Neural cell (in vitro differentiated cells): ENCODE data around the gene UBE2I. TPM values are rescaled to one million over a fixed set of nuclear protein-coding genes. Genes with fewer than 3 reads are reported as not detected.

Experiments used
- H2AFZ ChIP-seq: fragments of 200-600, 300-800 bp; sonication (generic), shearing (Covaris generic); 2 replicates; pipeline ENCODE4 v1.6.0; 2014; ENCODE audit warnings: low read depth, mild to moderate bottlenecking, antibody characterized with exemption, low read length, moderate library complexity
- H3F3A ChIP-seq: fragments of 200-600 bp; shearing (Covaris generic); 2 replicates; pipeline ENCODE4 v1.6.1; 2016; ENCODE audit warnings: mild to moderate bottlenecking, moderate library complexity, mixed read lengths, antibody characterized with exemption, low read length; ENCODE audit not compliant: insufficient read depth, poor library complexity, severe bottlenecking
- H3K27ac ChIP-seq: fragments of 200-600, 300-800 bp; sonication (generic), shearing (Covaris generic); 2 replicates; pipeline ENCODE4 v1.5.1; 2014; ENCODE audit warnings: mild to moderate bottlenecking, low read length, moderate library complexity
- H3K27me3 ChIP-seq: fragments of 300-800, 200-600 bp; sonication (generic), shearing (Covaris generic); 2 replicates; pipeline ENCODE4 v1.6.0; 2014; ENCODE audit warnings: mild to moderate bottlenecking, low read depth, low read length, moderate library complexity; ENCODE audit not compliant: insufficient read depth
- H3K36me3 ChIP-seq: fragments of 300-800, 200-600 bp; sonication (generic), shearing (Covaris generic); 2 replicates; pipeline ENCODE4 v1.5.1; 2014; ENCODE audit warnings: mild to moderate bottlenecking, antibody characterized with exemption, low read length, moderate library complexity; ENCODE audit not compliant: insufficient read depth
- H3K4me2 ChIP-seq: fragments of 300-800, 200-600 bp; sonication (generic), shearing (Covaris generic); 2 replicates; pipeline ENCODE4 v1.6.0; 2014; ENCODE audit warnings: mild to moderate bottlenecking, low read length
- H3K4me3 ChIP-seq: fragments of 300-800, 200-600 bp; sonication (generic), shearing (Covaris generic); 2 replicates; pipeline ENCODE4 v1.5.1; 2014; ENCODE audit warnings: mild to moderate bottlenecking, low read length, moderate library complexity
- H3K79me2 ChIP-seq: fragments of 200-600 bp; shearing (Covaris generic); replicated peaks from 2 replicates; pipeline ENCODE4 v1.6.0; 2014; ENCODE audit warnings: mild to moderate bottlenecking, low read length, moderate library complexity; ENCODE audit not compliant: insufficient read depth
- H3K9ac ChIP-seq: fragments of 300-800, 200-600 bp; sonication (generic), shearing (Covaris generic); 2 replicates; pipeline ENCODE4 v1.6.1; 2016; ENCODE audit warnings: mild to moderate bottlenecking, low read length, mixed read lengths
- H3K9me2 ChIP-seq: fragments of 200-600 bp; shearing (Covaris generic); 2 replicates; pipeline ENCODE4 v1.6.1; 2016; ENCODE audit warnings: mild to moderate bottlenecking, low read length, mixed read lengths; ENCODE audit not compliant: insufficient read depth
- H3K9me3 ChIP-seq: fragments of 200-600, 300-800 bp; sonication (generic), shearing (Covaris generic); 2 replicates; pipeline ENCODE4 v1.6.1; 2016; ENCODE audit warnings: mild to moderate bottlenecking, mixed run types, low read length, moderate library complexity, mixed read lengths
- H4K20me1 ChIP-seq: fragments of 200-600 bp; shearing (Covaris generic); 2 replicates; pipeline ENCODE4 v1.6.1; 2016; ENCODE audit warnings: mild to moderate bottlenecking, mixed run types; ENCODE audit not compliant: insufficient read depth
- CTCF ChIP-seq: fragments of 450-650 bp; IDR thresholded peaks from 2 replicates; pipeline ENCODE4 v1.5.1; 2014; ENCODE audit warnings: antibody characterized with exemption, mild to moderate bottlenecking, moderate library complexity; ENCODE audit not compliant: poor library complexity, severe bottlenecking
- EP300 ChIP-seq: fragments of 450-650 bp; conservative IDR thresholded peaks from 2 replicates; pipeline ENCODE4 v1.6.1; 2014; ENCODE audit warnings: antibody characterized with exemption, mild to moderate bottlenecking, moderate library complexity; ENCODE audit not compliant: poor library complexity, severe bottlenecking
- EZH2 ChIP-seq: fragments of 200-600, 300-800 bp; shearing (Covaris generic), sonication (generic); IDR thresholded peaks from 2 replicates; pipeline ENCODE4 v1.6.1; 2014; ENCODE audit warnings: antibody characterized with exemption, low read length, borderline replicate concordance, mild to moderate bottlenecking; ENCODE audit not compliant: insufficient read depth, poor library complexity, severe bottlenecking
- MXI1 ChIP-seq: fragments of 450-650 bp; conservative IDR thresholded peaks from 2 replicates; pipeline ENCODE4 v1.6.1; 2014; ENCODE audit warnings: antibody characterized with exemption, mild to moderate bottlenecking; ENCODE audit not compliant: poor library complexity, severe bottlenecking
- POLR2AphosphoS5 ChIP-seq: IDR thresholded peaks from 2 replicates; pipeline ENCODE4 v1.6.1; 2012
- RAD21 ChIP-seq: fragments of 450-650 bp; conservative IDR thresholded peaks from 2 replicates; pipeline ENCODE4 v1.6.1; 2014; ENCODE audit warnings: antibody characterized with exemption, mild to moderate bottlenecking, moderate library complexity
- SMC3 ChIP-seq: fragments of 450-650 bp; conservative IDR thresholded peaks from 2 replicates; pipeline ENCODE4 v1.6.1; 2014; ENCODE audit warnings: antibody characterized with exemption, mild to moderate bottlenecking, moderate library complexity; ENCODE audit not compliant: poor library complexity
- TAF1 ChIP-seq: IDR thresholded peaks from 2 replicates; pipeline ENCODE4 v1.6.1; 2012; ENCODE audit warnings: low read depth
- polyA plus RNA-seq: library from polyadenylated mRNA; depleted of rRNA; stranded (reverse); fragments of >200 nt; gene quantifications from 2 replicates; pipeline ENCODE4 v1.2.3, GENCODE V29; 2014
- TF ChIP-seq, protein P1 (sequence below): IDR thresholded peaks from 2 replicates; pipeline ENCODE4 v1.6.1; 2012; ENCODE audit warnings: borderline replicate concordance

UBE2I gene
- polyA plus RNA-seq, 1 donor from 2014 or later, result 111 TPM

GRCh38 chr16:1344499-1344898, 35.1 kb downstream of the UBE2I start:
- H3K36me3 ChIP-seq, result no peaks in the 10 kb centered on the region

DNA sequence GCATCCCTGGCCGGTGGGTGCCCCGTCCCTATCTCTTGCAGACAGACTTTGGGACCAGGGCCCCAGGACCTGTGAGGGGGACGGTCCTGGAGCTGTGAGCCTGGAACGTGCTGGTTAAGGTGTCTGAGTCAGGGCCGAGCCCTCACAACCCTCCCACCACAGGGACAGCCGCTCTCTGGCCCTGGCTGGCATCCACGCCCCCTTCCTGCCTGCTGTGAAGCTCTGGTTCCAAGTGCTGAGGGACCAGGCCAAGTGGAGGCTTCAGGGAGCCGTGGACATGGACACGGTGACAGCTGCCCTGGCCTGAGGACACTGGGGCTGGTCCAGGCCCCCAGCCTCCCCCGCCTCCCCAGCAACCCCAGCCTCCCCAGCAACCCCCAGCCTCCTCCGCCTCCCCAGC, 35.7 kb downstream of the UBE2I start:
- Histone ChIP-seq H2AFZ (no peak overlapping the region), H3K79me2 (no peaks in the 10 kb centered on the region), H3K4me3 (no peak overlapping the region), H3K27ac (no peak overlapping the region), H3K9me3 (no peaks in the 10 kb centered on the region), H3F3A (no peaks in the 10 kb centered on the region), H4K20me1 (no peaks in the 10 kb centered on the region), H3K36me3 (no peaks in the 10 kb centered on the region), H3K27me3 (no peaks in the 10 kb centered on the region), H3K9me2 (no peaks in the 10 kb centered on the region), H3K9ac (no peak overlapping the region), H3K4me2 (no peak overlapping the region)
- TF ChIP-seq POLR2AphosphoS5, result no peak
- no peak for TF ChIP-seq EP300
- TF ChIP-seq, protein P1, sequence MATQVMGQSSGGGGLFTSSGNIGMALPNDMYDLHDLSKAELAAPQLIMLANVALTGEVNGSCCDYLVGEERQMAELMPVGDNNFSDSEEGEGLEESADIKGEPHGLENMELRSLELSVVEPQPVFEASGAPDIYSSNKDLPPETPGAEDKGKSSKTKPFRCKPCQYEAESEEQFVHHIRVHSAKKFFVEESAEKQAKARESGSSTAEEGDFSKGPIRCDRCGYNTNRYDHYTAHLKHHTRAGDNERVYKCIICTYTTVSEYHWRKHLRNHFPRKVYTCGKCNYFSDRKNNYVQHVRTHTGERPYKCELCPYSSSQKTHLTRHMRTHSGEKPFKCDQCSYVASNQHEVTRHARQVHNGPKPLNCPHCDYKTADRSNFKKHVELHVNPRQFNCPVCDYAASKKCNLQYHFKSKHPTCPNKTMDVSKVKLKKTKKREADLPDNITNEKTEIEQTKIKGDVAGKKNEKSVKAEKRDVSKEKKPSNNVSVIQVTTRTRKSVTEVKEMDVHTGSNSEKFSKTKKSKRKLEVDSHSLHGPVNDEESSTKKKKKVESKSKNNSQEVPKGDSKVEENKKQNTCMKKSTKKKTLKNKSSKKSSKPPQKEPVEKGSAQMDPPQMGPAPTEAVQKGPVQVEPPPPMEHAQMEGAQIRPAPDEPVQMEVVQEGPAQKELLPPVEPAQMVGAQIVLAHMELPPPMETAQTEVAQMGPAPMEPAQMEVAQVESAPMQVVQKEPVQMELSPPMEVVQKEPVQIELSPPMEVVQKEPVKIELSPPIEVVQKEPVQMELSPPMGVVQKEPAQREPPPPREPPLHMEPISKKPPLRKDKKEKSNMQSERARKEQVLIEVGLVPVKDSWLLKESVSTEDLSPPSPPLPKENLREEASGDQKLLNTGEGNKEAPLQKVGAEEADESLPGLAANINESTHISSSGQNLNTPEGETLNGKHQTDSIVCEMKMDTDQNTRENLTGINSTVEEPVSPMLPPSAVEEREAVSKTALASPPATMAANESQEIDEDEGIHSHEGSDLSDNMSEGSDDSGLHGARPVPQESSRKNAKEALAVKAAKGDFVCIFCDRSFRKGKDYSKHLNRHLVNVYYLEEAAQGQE, result no peak
- no peak for TF ChIP-seq MXI1
- no peak for TF ChIP-seq CTCF
- TF ChIP-seq RAD21, result no peak
- no peak for TF ChIP-seq SMC3
- TF ChIP-seq EZH2, result no peak
- TF ChIP-seq TAF1, result no peak

More at GRCh38 chr16:1344499-1344898, 35.1 kb downstream of the UBE2I start:
- no peak overlapping the region for H3K4me2 ChIP-seq
- H3K27ac ChIP-seq, result no peak overlapping the region
- TF ChIP-seq MXI1 (no peak), TAF1 (no peak), POLR2AphosphoS5 (no peak), EP300 (no peak), RAD21 (no peak), SMC3 (no peak), CTCF (no peak), EZH2 (no peak)
- TF ChIP-seq, protein P1, result no peak
- no peaks in the 10 kb centered on the region for H3K27me3 ChIP-seq
- H3K9me3 ChIP-seq, result no peaks in the 10 kb centered on the region
- no peak overlapping the region for H2AFZ ChIP-seq
- no peaks in the 10 kb centered on the region for H3K9me2 ChIP-seq
- H3K79me2 ChIP-seq, result no peaks in the 10 kb centered on the region
- H3K4me3 ChIP-seq, result no peak overlapping the region
- no peak overlapping the region for H3K9ac ChIP-seq
- no peaks in the 10 kb centered on the region for H3F3A ChIP-seq
- no peaks in the 10 kb centered on the region for H4K20me1 ChIP-seq
